GOT3 (cell line): ENCODE data around the gene DCDC1.

Source experiments
- DNase-seq: peaks from one replicate; lab custom pipeline; 2025; ENCODE audit warnings: mixed read lengths; lab: John Stamatoyannopoulos, UW

DCDC1 gene

DNA sequence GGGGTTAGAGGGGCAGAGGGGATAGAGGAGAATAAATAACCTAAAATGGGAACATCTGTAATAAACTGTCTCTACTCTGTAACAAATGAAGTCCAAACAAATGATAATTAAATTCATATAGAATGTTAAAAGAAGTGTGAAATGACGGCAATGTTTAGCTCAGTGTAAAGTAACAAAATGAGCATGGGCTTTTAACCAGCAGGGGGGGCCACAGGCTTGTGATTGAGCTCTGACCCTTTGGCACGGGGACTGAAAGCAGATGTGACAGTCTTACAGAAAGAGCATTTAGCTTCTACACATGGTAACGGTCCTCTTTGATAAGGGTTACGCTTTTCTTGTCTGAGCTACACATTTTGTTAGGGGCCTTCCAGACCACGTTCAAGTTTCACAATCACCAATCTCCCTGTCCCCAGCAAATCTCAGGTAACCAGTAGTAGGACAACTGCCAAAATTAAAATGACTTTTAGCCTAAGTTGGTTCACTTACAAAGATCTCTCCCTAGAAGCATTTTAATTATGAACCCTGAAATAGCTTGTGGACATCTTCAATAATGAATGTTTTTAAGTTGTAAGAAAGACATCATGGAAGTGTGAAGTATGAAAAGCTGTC, 262.5 kb downstream of the DCDC1 start:
- no peak for DNase-seq

DNA sequence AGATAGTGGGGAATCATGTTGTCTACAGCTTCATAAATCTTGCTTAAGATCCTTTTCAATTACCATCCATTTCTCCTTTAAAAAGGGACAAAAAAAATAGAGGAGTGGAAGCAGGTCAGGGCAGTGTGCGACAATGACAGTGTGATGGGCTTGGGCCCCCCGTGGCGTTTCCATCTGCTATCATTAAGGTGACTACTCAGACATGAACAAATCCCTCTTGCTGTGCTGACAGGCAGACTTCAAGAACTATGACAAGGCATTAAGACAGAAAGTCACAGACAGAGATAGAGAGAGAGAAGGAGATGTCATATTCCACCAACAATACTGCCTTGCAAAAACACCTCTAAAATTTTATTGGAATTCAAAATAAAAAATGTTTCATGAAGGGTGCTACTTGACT, 263.2 kb downstream of the DCDC1 start:
- no peak for DNase-seq

DNA sequence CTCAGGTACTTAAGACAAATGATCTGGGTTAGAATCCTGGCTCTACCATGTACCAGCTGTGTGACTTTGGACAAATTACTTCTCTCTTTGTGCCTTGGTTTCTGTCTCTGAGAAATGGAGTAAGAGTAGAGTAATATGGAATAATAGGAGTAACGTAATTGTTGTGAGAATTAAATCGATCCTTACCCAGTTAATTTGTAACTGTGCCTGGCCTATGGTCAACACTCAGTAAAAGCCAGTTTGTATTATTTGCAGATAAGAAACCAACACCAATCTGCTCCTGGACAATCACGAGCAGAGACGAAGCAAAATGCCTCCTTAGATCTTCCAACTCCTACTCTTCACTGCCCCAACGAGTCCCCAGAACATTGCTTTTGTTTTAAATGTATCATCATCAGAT, 266.7 kb downstream of the DCDC1 start:
- no peak for DNase-seq

DNA sequence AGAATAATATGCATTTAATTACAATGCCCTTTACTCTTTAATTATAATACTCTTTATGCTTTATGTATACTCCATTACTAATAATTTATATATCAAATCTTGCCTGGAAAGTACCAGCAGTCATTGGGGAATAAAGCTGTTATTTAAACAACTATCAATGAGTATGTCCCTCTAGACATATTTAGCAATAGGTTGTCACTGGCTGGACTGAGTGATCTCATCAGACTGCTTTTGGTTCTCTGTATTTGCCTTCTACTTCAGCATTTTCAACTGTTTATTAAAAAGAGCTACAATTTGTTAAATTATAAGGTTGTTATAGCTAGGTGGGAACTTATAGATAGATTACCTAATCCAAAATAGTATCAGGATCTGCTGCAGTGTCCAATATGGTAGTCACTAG, 267.2 kb downstream of the DCDC1 start:
- no peak for DNase-seq

DNA sequence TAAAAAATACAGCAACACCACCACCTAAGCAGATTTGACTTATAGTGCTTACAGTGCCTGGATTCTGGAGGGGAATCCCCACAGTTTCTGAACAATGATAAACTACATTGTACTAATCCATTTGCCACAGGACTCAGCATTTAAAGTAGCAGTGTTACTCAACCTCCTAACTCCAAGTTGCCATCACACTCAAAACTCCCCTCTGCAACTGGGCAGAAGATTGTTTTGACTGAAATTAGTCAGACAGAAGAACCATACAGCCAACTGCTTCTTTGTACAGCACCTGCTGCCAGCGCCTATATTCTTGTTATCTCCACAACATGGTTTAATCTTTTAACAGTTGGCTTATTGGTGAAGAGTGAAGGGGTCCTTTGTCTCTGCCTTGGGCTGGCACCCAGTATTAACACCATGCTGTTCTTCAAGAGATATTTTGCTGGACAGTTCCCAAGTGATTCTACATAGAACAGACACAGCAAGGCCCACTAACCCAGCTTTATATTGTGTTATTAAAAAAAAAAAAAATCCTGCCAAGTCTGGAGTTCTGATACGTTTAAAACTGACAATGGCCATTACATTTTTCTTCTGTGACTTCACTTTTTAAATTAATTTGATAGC, 273.2 kb downstream of the DCDC1 start:
- DNase-seq: no peak

DNA sequence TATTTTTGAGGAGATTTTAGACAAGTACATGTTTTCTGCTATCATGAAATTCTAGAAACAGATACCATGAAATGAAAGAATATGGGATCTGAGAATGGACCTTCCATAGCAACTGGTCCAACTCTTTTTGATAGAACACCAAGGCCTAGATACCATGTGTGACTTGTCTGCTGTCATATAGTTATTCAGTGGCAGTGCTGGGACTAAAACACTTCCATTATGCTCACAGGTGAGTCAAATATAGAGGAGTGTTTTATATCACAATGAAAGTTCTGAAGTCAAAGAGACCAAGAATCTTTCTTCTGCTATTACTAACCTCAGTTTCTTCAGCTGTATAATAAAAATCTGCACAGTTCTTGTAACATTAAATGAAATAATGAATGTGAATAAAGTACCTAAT, 276.9 kb downstream of the DCDC1 start:
- no peak for DNase-seq

DNA sequence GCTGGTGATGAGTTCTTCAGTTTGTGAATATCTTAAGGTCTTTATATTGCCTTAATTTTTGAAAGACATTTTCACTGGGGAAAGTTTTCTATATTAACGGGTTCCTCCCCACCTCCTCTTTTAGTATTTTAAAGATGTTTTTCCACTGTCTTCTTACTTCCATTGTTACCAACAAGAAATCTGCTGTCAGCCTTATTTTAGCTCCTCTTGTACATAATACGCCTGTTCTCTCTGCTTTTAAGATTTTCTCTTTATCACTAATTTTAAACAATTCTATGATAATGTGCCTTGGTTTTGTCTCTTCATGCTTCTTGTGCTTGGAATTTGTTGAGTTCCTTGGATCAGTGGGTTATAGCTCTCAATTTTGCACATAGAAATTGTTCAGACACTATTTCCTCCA, 280.4 kb downstream of the DCDC1 start:
- DNase-seq: no peak

DNA sequence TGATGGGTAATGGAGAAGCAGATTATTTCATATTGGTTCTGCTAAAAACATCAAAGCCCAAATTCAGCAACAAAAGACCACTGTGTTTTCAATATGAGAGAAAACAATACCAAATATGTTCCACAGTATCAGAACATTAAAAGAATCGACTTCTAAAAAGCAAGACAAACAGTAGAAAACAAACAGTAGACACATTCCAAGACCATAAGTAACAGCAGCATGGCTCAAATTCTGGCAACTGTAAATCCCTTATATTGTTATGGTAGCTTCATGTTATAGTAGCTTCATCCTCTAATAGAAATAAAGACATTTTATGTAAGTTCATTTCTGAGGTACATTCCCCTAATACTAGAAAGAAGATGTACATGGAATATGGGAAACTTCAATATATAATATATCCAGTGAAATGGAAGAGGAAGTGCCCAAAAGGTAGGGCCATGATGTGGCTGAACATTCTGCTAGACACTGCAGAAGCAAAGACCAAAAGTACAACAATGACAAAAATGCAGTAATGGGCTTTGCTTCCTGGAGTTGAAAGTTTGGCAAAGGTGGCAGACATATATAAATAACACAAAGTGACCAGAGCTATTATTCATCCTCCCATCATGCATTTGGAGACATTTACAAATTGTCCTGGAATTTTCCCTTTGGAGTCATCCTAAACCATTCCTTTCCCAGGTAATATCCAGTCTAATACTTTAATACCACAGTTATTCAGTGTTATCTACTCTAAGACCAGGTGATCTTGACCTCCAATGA, 299.9 kb downstream of the DCDC1 start:
- DNase-seq: no peak

DNA sequence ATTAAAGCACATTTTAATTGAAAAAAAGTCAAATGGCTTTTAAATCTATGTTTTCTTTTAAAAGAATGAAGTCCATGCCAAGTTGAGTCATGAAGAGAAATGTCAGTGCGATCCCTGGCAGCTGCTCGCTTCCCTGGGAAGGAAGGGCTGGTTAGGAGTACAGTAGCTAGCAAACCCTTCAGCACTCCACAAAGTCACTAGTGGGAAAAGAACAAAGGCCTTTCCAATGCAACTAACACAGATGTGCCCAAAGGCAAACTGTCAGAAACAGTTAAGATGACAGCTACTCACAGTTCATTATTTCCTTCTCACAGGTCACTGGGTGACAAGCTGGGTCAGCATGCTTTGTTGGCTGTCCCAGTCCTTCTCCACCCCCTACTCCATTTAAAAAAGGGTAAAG, 308.7 kb downstream of the DCDC1 start:
- DNase-seq: no peak

DNA sequence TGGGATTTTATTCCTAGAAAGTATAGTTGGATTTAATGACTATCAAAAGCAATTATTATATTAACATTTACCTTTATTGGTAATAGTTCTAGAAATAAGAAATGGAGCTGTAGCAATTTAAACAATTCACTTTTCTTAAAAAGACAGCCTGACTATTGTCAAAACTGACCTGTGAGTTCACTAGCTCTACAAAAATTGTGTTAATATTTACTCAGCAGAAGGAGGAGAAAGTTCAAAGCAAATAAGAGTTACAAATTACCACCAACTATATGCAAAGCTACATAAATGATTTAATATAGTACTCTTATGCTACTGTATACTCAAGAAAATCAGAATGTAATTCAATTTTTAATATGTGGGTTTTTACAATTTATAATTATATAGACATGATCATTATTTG, 310.0 kb downstream of the DCDC1 start:
- no peak for DNase-seq

DNA sequence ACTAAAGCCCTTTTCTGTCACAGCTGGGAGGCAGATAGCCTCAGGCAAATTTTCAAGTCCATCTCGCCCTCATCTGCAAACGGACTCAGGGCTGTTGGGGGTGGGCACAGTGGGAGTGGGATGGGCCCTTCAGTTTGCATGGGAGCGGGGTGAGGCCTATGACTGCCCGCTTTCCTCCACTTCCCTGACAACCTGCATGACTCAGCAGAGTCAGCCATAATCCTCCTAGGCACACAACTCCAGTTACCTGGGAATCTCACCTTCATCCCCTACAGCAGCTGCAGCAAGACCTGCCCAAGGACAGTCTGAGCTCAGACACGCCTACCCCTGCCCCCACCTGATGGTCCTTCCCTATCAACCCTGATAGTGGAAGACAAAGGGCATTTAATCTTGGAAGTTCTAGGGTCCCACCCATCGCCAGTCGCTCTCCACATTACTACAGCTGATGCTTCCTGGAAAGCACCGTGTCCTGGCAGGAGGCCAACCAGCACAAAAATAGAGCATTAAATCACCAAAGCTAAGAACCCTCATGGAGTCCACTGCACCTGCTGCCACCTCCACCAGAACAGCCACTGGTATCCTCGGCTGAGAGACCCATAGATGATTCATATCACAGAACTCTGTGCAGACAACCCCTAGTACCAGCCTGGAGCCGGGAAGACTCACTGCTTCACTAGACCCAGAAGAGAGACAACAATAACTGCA, 319.3 kb downstream of the DCDC1 start:
- DNase-seq: no peak

DNA sequence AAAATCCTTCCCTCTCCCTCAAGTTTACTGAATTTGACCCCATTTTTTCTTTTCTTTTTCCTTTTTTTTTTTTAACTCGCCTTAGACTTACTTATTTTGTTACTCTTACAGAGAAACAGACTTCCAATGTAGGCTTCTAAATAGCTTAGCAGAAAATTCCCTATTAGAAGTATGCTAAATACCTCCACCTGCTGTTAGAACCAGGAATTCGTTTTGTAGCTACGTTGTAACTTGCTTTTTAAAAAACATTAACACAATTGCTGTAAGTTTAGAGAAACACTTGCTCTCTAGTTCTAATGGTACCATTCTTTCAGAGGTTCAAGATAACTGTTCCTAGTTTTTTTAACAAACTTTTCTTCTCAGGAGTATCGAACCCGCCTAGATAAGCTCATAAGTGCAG, 324.2 kb downstream of the DCDC1 start:
- DNase-seq: no peak

DNA sequence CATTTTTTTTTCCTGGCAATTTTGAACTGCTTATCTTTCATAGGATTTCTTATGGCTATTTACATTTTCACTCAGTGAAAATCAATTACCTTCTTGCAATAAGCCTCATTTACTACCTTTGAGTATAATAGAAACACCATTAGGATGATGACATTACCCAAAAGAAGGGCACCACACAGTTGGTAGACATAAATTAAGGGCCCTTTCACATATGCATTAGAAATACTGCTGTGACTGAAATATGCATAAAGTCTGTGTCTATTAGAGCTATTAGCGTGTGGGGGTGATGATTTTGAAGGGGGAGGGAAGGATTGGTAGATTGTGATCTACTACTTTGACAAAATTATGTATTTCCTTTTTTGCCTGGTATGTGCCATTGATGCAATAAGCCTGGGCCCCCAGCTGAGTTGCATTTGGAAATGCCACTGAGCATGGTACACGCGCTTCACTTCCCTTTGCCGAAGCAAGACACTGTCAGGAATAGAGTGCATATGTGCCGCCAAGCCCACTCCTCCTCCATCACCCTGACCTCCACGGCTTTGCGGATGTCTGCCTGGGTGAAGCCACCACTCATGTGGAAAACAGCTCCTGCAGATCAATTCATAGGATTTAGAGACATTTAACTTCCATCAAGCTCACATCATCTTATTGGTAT, 339.3 kb downstream of the DCDC1 start:
- no peak for DNase-seq

DNA sequence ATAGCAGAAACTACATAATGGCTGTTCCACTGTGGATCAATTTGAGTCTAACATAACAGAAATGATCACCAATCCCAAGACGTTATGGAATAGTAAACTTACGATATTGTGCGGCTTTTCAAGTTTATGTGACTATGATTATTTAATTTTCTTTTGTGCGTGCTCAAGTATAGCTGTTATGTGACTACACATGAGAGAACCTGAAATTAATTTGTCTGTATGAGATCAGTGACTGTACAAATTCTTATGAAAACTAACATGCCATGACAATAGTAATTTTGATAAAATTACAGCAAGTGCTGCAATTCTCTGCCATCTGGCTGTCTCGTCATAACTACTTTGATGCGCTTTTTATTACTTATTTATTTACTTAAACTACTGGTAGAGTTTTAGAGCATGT, 343.2 kb downstream of the DCDC1 start:
- DNase-seq: no peak

DNA sequence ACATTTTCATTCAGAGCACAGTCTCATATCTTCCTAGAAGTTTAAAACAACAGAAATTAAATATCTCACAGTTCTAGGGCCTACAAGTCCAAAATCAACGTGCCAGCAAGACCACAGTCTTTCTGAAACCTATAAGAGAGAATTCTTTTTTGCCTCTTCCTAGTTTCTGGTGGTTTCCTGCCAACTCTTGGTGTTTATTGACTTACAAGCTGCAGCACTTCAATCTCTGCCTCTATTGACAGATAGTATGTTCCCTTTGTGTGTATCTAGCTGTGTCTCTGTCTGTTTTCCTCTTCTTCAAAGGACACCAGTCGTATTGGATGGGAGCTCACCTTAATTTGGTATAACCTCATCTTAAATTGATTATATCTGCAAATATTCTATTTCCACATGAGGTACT, 347.5 kb downstream of the DCDC1 start:
- DNase-seq: no peak

DNA sequence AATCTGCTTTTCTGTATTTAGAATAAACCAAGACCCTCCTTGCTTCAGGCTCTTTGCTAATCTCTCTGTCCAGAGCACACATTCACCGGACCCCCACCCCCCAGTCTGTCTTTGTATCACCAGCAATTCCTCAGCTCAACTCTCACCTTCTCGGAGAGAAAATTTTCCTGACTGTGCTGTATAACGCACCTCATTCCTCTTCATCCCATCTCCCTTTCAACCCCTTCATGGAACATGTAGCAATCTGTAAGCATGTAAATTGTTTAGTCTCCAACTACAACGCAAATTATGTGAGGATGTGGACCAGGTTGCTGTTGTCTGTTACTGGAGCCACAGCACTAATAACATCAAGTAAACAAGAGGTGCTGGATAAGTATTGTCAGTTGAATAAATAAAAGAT, 349.8 kb downstream of the DCDC1 start:
- DNase-seq: no peak

DNA sequence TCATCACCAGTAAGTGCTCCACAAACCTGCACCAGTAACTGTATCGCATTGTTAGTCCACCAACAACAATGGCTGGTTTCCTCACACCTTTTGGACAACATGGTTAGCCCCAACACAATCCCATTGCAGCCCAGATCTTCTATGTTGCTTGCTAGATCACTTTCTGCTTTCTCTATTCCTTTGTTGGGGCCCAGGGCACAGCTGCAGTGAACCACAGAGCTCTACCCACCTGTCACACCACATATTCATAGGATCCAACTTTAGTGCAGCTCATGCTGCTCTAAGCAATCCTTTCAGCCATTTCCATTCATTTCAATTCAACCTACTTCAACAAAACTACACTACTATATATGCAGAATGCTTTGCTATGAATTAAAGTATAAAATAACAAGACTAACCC, 364.3 kb downstream of the DCDC1 start:
- no peak for DNase-seq

DNA sequence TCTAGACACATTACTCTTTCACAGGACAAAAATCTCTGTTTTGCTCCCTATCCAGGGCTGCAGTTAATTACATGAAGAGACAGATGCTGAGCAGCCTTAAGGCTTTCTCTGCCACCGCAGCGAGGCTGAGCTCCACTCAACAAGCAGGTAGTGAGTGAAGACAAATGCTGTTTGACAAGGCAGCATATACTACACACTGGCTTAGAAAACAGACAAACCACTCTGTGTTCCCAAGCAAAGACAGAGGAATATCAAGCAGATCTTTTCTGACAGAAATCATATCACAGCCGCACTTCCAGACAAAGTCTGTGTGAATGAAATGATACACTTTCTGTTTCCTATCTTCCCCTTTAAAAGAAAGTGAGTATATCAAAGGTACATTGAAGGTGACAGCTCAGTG, 368.1 kb downstream of the DCDC1 start:
- DNase-seq: no peak

DNA sequence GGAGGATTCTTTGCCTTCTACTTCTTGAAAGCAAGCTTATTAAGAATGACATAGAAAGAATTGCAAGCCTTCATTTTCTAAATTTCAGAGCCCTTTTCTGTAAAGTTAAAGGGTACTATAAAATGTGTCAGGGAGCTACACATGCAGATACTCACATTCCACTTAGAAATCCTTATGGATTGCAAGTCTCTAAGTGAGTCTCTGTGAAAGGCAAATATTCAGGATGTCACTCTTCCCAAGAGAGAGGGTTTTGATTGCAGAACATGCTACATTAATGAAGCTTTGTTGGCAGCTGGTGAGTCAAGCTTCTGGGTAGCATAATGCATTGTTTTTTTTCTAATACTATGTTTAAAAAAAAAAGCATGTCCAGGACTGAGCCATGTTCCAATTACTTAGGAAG, 369.2 kb downstream of the DCDC1 start:
- no peak for DNase-seq

DNA sequence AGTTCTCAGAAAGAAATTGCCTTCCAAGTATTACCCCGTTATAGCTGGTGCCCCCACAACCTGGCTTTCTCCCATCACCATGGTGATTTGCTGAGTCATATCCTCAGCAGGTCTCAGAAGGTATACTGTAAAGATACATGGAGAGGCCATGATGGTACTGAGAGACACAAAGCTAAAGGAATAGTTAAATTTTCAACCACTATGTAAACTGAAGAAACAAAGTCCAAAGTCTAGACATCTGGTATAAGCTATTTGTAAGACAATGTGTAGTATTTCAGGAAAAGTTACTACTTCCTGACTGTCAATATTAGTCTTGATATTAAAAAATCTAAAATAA, 377.1 kb downstream of the DCDC1 start:
- DNase-seq: no peak

DNA sequence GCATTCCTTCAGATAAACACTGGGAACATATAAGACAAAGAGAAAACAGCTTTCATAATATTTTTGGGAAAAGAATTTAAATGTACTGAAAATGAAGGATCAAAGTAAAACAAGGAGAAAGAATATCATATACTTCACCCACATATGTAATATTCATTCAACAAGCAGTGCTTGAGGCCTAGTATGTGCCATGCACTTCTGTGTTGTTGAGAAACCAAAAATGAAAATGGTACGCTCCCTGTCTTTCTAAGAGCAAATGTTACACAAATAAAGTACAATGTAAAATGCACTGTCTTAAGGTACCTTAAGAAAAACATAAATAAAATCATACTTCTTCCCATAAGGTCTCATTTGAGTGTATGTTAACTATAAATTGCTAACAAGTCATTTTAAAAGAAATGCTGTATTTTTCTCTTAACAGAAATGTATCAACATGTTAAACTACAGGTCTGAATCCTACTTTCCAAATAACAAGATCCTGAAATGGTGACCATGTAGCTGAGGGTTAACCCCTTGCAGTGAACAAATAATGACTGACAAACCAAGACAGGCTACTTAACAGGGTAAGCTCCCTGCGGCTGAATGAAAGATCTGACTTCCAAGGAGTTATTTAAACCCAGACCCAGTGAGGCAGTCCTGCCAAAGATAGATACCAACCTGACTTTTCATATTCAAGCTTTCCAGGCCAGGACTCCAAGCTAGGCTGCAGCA, 377.6 kb downstream of the DCDC1 start:
- DNase-seq: no peak

DNA sequence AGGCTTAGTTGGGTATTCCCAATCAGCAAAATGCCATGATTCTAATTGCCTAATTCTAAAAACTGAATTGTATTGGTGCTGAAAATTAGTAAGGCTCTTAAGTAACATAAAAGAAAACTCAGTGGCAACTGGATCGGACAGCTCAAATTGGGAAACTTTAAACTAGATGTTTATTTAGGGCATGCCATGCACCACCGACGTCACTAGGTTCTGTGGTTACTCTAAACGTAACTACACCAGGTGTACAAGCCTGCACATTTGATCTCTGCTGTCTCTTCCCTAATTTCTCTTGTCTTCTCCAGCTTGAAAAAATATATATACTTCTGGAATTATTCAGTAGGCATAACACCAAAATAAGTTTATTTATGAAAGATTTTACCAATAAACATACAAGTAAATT, 378.2 kb downstream of the DCDC1 start:
- DNase-seq: no peak
